Measurements from ENCODE around the gene CREB5. TPM values are rescaled to one million over a fixed set of nuclear protein-coding genes. Genes with fewer than 3 reads are reported as not detected.

CREB5 gene
- total RNA-seq, 1 experiment from 2014 or later, result 5.2 TPM

- no peaks in the 10 kb centered on the region for H3K9me3 ChIP-seq (ENCODE audit: low read length)
- H3K4me2 ChIP-seq (ENCODE audit: low read length), result no peak overlapping the region
- H3K9me2 ChIP-seq (replicated peaks; ENCODE audit: low read length), result no peaks in the 10 kb centered on the region
- no peaks in the 10 kb centered on the region for H3K4me1 ChIP-seq (ENCODE audit: insufficient read depth, low read length)
- H3K36me3 ChIP-seq (ENCODE audit: low read depth, low read length), result no peaks in the 10 kb centered on the region
- H3F3A ChIP-seq (ENCODE audit: low read length, unreplicated experiment), result no peaks in the 10 kb centered on the region
- intact Hi-C loops (cut with micrococcal nuclease), result no loop called here
- no peak overlapping the region for H3K9ac ChIP-seq (ENCODE audit: low read length)
- no peak overlapping the region for H2AFZ ChIP-seq (ENCODE audit: low read length)
- TF ChIP-seq EZH2 (IDR thresholded peaks at IDR 0.05; ENCODE audit: low read length, unreplicated experiment), result no peak
- TF ChIP-seq EZH2phosphoT487 (IDR thresholded peaks at IDR 0.05; ENCODE audit: borderline replicate concordance, low read length), result no peak
- no peak for TF ChIP-seq CTCF (conservative IDR thresholded peaks at IDR 0.05; ENCODE audit: low read depth, low read length)
- DNase-seq, result no peak
- H3K4me3 ChIP-seq (ENCODE audit: low read length), result no peak overlapping the region
- ChIA-PET POLR2A (ENCODE audit: unreplicated experiment) (no interaction called here), CTCF (no interaction called here)
- H3K79me2 ChIP-seq (ENCODE audit: low read length), result no peaks in the 10 kb centered on the region
- BruUV-seq (replicated peaks), result no TSS peak
- no peaks in the 10 kb centered on the region for H4K20me1 ChIP-seq (ENCODE audit: low read length)
- no peaks in the 10 kb centered on the region for H3K27me3 ChIP-seq (ENCODE audit: low read length)
- no peak overlapping the region for H3K27ac ChIP-seq (ENCODE audit: low read length)
- no peak for ATAC-seq
Measured at GRCh38 chr7:28717445-28718054, 305.2 kb downstream of the CREB5 start.

GRCh38 chr7:28718055-28718481 lies 305.8 kb downstream of the CREB5 start:
- CTCF ChIA-PET, result no interaction called here
- H3K9ac ChIP-seq (ENCODE audit: low read length), result no peak overlapping the region
- no peak overlapping the region for H3K4me2 ChIP-seq (ENCODE audit: low read length)
- no peaks in the 10 kb centered on the region for H3K9me2 ChIP-seq (replicated peaks; ENCODE audit: low read length)
- POLR2A ChIA-PET (ENCODE audit: unreplicated experiment), result no interaction called here
- TF ChIP-seq CTCF (conservative IDR thresholded peaks at IDR 0.05; ENCODE audit: low read depth, low read length) (no peak), EZH2 (IDR thresholded peaks at IDR 0.05; ENCODE audit: low read length, unreplicated experiment) (no peak), EZH2phosphoT487 (IDR thresholded peaks at IDR 0.05; ENCODE audit: borderline replicate concordance, low read length) (no peak)
- no peaks in the 10 kb centered on the region for H3K4me1 ChIP-seq (ENCODE audit: insufficient read depth, low read length)
- H3K9me3 ChIP-seq (ENCODE audit: low read length), result no peaks in the 10 kb centered on the region
- DNase-seq, result no peak
- no peaks in the 10 kb centered on the region for H3F3A ChIP-seq (ENCODE audit: low read length, unreplicated experiment)
- intact Hi-C loops (cut with micrococcal nuclease), result no loop called here
- H3K4me3 ChIP-seq (ENCODE audit: low read length), result no peak overlapping the region
- H2AFZ ChIP-seq (ENCODE audit: low read length), result no peak overlapping the region
- ATAC-seq, result no peak
- no peaks in the 10 kb centered on the region for H3K79me2 ChIP-seq (ENCODE audit: low read length)
- no peaks in the 10 kb centered on the region for H3K27me3 ChIP-seq (ENCODE audit: low read length)
- H4K20me1 ChIP-seq (ENCODE audit: low read length), result no peaks in the 10 kb centered on the region
- no peak overlapping the region for H3K27ac ChIP-seq (ENCODE audit: low read length)
- BruUV-seq (replicated peaks), result no TSS peak
- H3K36me3 ChIP-seq (ENCODE audit: low read depth, low read length), result no peaks in the 10 kb centered on the region

GRCh38 chr7:28718545-28718944 lies 306.2 kb downstream of the CREB5 start:
- no peaks in the 10 kb centered on the region for H3F3A ChIP-seq (ENCODE audit: low read length, unreplicated experiment)
- no peaks in the 10 kb centered on the region for H3K27me3 ChIP-seq (ENCODE audit: low read length)
- ATAC-seq (no peak), DNase-seq (no peak)
- H3K4me1 ChIP-seq (ENCODE audit: insufficient read depth, low read length), result no peaks in the 10 kb centered on the region
- ChIA-PET POLR2A (ENCODE audit: unreplicated experiment) (no interaction called here), CTCF (no interaction called here)
- H3K9me2 ChIP-seq (replicated peaks; ENCODE audit: low read length), result no peaks in the 10 kb centered on the region
- H3K9ac ChIP-seq (ENCODE audit: low read length), result no peak overlapping the region
- no peak overlapping the region for H3K4me3 ChIP-seq (ENCODE audit: low read length)
- no peaks in the 10 kb centered on the region for H3K79me2 ChIP-seq (ENCODE audit: low read length)
- no peaks in the 10 kb centered on the region for H3K9me3 ChIP-seq (ENCODE audit: low read length)
- no TSS peak for BruUV-seq (replicated peaks)
- no peak overlapping the region for H2AFZ ChIP-seq (ENCODE audit: low read length)
- H3K4me2 ChIP-seq (ENCODE audit: low read length), result no peak overlapping the region
- no peak overlapping the region for H3K27ac ChIP-seq (ENCODE audit: low read length)
- no peaks in the 10 kb centered on the region for H4K20me1 ChIP-seq (ENCODE audit: low read length)
- TF ChIP-seq EZH2phosphoT487 (IDR thresholded peaks at IDR 0.05; ENCODE audit: borderline replicate concordance, low read length) (no peak), EZH2 (IDR thresholded peaks at IDR 0.05; ENCODE audit: low read length, unreplicated experiment) (no peak), CTCF (conservative IDR thresholded peaks at IDR 0.05; ENCODE audit: low read depth, low read length) (no peak)
- H3K36me3 ChIP-seq (ENCODE audit: low read depth, low read length), result no peaks in the 10 kb centered on the region
- intact Hi-C loops (cut with micrococcal nuclease), result no loop called here

All from PC-3 (cell line).